Measurements from ENCODE around the gene PSMD13.

PSMD13 gene

DNA sequence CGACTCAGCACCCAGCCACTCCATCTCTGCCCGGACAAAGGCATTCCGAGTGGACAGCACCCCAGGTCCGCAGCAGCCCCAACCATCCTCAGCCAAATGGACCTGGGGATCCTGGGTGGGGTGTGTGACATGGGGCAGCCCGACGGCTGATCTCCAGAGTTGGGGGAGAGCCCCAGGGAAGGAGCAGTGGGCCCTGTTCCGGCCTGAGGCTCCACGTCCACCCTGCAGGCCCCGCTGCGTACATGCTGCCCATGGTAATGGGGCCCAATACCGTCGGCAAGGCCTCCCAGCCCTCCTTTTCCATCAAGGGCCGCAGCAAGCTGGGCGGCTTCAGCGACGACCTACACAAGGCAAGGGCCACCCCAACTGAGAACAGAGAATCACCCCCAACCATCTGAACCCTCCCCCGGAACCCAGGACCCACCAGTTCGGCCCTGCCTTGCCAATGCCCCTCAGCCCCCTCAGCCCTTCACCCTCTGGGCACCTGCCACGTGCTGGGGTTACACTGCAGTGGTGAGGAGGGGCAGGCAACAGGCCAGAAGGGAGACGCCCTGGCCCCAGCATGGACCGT, 38.5 kb upstream of the PSMD13 start:
- DNase-seq (ENCODE audit: low spot score): no peak
- TF ChIP-seq, protein P1, sequence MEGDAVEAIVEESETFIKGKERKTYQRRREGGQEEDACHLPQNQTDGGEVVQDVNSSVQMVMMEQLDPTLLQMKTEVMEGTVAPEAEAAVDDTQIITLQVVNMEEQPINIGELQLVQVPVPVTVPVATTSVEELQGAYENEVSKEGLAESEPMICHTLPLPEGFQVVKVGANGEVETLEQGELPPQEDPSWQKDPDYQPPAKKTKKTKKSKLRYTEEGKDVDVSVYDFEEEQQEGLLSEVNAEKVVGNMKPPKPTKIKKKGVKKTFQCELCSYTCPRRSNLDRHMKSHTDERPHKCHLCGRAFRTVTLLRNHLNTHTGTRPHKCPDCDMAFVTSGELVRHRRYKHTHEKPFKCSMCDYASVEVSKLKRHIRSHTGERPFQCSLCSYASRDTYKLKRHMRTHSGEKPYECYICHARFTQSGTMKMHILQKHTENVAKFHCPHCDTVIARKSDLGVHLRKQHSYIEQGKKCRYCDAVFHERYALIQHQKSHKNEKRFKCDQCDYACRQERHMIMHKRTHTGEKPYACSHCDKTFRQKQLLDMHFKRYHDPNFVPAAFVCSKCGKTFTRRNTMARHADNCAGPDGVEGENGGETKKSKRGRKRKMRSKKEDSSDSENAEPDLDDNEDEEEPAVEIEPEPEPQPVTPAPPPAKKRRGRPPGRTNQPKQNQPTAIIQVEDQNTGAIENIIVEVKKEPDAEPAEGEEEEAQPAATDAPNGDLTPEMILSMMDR (IDR thresholded peaks at IDR 0.05; ENCODE audit: extremely low read depth, missing control alignments): no peak

DNA sequence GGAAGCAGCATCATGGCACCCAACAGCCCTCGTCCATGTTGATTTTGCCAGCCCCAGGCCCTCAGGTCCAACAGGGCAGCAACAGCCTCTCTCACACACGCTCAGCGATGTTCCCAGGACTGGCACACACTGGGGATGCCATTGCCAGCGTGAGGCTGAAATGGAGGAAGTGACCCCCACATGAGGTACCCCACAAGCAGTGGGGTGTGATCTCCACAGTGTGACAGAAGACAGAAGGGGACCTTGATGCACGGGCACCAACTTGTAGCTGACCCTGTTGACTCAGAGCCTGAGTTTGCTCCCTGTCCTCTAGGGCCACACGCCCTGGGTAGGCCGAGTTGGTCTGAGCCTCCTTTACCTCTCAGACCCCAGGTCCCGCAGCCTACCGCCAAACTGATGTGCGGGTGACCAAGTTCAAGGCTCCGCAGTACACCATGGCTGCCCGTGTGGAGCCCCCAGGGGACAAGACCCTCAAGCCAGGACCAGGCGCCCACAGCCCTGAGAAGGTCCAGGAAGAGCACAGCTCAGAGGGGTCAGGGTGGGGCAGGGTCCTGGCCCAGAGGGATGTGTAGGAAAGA, 37.7 kb upstream of the PSMD13 start:
- TF ChIP-seq, protein P1 (IDR thresholded peaks at IDR 0.05; ENCODE audit: extremely low read depth, missing control alignments): no peak
- no peak for DNase-seq (ENCODE audit: low spot score)

DNA sequence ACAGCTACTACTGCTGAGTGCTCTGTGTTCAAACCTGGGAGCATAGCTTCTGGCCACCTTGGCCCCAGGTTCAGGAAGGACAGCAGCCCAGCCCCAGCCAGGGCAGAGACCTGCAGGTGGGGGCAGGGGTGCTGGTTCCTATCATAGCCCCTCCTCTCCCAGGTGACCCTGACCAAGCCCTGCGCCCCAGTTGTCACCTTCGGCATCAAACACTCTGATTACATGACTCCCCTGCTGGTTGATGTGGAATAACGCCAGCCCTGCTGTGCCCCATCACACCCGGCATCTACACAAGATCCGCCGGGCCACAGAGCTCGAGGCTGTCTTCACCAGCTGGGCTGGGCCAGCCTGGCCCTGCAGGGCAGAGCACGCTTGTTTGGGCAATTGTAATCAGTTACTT, 37.0 kb upstream of the PSMD13 start:
- TF ChIP-seq, protein P1 (IDR thresholded peaks at IDR 0.05; ENCODE audit: extremely low read depth, missing control alignments): no peak
- DNase-seq (ENCODE audit: low spot score): no peak

DNA sequence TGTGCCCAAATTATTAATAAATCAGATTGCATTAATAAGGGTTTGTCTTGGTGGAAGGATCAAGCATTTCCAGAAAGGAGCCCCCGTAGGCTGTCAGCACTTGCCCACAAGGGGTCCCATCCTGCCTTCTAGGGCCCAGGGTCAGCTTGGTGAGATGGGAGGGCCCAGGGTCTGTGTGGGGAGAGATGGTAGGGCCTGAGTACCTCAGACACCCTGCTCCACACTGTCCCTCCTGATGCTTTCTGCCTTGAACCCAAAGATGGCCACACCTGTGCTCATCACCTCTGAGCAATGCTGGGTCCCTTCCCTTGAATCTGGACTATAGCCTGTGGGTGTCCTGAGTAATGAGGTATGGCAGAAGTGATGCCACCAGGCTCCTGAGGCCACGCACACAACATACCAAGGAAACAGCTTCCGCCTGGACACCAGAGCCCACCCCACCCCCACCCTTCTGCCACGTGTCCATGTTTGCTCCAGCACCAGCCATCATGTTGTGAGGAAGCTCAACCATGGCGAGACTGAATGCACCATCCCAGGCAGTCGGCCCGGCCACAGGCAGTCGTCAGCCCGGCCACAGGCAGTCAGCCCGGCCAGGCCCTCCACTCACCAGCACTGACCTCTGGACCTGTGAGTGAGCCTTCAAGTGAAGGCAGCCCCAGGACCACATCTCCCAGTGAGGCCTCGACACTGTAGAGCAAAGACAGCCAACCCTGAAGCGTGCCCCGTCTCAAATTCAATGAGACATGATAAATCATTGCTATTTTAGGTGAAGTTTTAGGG, 36.4 kb upstream of the PSMD13 start:
- TF ChIP-seq, protein P1 (IDR thresholded peaks at IDR 0.05; ENCODE audit: extremely low read depth, missing control alignments): no peak
- DNase-seq (ENCODE audit: low spot score): no peak

DNA sequence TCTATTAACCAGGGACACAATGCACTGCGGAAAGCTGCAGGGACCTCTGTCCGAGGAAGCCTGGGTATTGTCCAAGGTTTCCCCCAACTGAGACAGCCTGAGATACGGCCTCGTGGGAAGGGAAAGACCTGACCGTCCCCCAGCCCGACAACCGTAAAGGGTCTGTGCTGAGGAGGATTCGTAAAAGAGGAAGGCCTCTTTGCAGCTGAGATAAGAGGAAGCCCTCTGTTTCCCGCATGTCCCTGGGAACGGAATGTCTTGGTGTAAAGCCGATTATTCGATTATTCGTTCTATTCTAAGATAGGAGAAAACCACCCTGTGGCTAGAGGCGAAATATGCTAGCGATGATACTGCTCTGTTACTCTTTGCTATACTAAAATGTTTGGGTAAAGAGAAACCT, 34.8 kb upstream of the PSMD13 start:
- DNase-seq (ENCODE audit: low spot score): no peak
- TF ChIP-seq, protein P1 (IDR thresholded peaks at IDR 0.05; ENCODE audit: extremely low read depth, missing control alignments): no peak

DNA sequence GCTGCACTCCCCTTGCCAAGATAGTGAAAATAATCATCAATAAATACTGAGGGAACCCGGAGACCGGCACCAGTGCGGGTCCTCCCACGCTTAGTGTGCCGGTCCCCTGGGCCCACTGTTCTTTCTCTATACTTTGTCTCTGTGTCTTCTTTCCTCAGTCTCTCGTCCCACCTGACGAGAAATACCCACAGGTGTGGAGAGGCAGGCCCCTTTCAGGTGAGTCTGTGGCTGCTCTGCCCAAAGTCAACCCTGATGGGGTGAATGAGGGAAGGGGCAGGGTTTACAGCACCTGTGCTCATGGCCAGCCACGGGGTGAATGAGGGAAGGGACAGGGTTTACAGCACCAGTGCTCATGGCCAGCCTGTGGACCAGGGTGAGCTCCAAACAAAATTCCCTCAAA, 34.3 kb upstream of the PSMD13 start:
- TF ChIP-seq, protein P1 (IDR thresholded peaks at IDR 0.05; ENCODE audit: extremely low read depth, missing control alignments): no peak
- DNase-seq (ENCODE audit: low spot score): no peak

Data from GM20000 (cell line).